DOHH2 (cell line): Measurements from ENCODE around the gene MRPL36.
"Not testable (repeated sequence)": the region's sequence is repeated elsewhere in the genome, so short reads cannot be mapped to it uniquely, and the experiment has no call there.

ENCODE experiments used
- H3F3A ChIP-seq: fragments of 200-600 bp; sonication (generic), shearing (Covaris generic); 2 replicates; pipeline ENCODE4 v1.6.0; 2016; ENCODE audit warnings: antibody characterized with exemption, mild to moderate bottlenecking; ENCODE audit not compliant: control insufficient read depth, insufficient read depth
- H3K27ac ChIP-seq: fragments of 200-600 bp; sonication (generic); 2 replicates; pipeline ENCODE4 v1.5.1; 2014; ENCODE audit warnings: low read depth, mild to moderate bottlenecking, low read length, moderate library complexity
- H3K27me3 ChIP-seq: fragments of 200-600 bp; sonication (generic); 2 replicates; pipeline ENCODE4 v1.6.1; 2014; ENCODE audit warnings: mild to moderate bottlenecking, low read length, mixed read lengths; ENCODE audit not compliant: control insufficient read depth
- H3K36me3 ChIP-seq: fragments of 200-600 bp; sonication (generic); 2 replicates; pipeline ENCODE4 v1.6.1; 2014; ENCODE audit warnings: mild to moderate bottlenecking, low read length, moderate library complexity, mixed read lengths; ENCODE audit not compliant: control insufficient read depth
- H3K4me1 ChIP-seq: fragments of 200-600 bp; sonication (generic); 2 replicates; pipeline ENCODE4 v1.6.1; 2014; ENCODE audit warnings: mild to moderate bottlenecking, low read length, mixed read lengths; ENCODE audit not compliant: control insufficient read depth
- H3K4me2 ChIP-seq: fragments of 200-600 bp; sonication (generic); 2 replicates; pipeline ENCODE4 v1.6.0; 2014; ENCODE audit warnings: mild to moderate bottlenecking, low read length, moderate library complexity
- H3K4me3 ChIP-seq: fragments of 200-600 bp; sonication (generic); 2 replicates; pipeline ENCODE4 v1.5.1; 2014; ENCODE audit warnings: mild to moderate bottlenecking, low read length, mixed read lengths
- H3K79me2 ChIP-seq: fragments of 200-600 bp; sonication (generic); 2 replicates; pipeline ENCODE4 v1.6.1; 2014; ENCODE audit warnings: mild to moderate bottlenecking, low read length, mixed read lengths; ENCODE audit not compliant: control insufficient read depth
- H3K9me2 ChIP-seq: fragments of 200-600 bp; sonication (generic); replicated peaks from 2 replicates; pipeline ENCODE4 v1.6.1; 2014; ENCODE audit warnings: mild to moderate bottlenecking, low read length, mixed read lengths; ENCODE audit not compliant: control insufficient read depth
- H3K9me3 ChIP-seq: fragments of 200-600 bp; sonication (generic); 2 replicates; pipeline ENCODE4 v1.6.1; 2014; ENCODE audit warnings: antibody characterized with exemption, low read length, mixed read lengths; ENCODE audit not compliant: control insufficient read depth, insufficient read depth
- H4K20me1 ChIP-seq: fragments of 200-600 bp; sonication (generic); 2 replicates; pipeline ENCODE4 v1.6.0; 2014; ENCODE audit warnings: low read depth, mild to moderate bottlenecking, antibody characterized with exemption, low read length, moderate library complexity; ENCODE audit not compliant: control insufficient read depth, insufficient read depth
- CTCF ChIP-seq: fragments of 200-600 bp; sonication (generic); IDR thresholded peaks from one replicate; pipeline ENCODE4 v1.5.1; 2014; ENCODE audit warnings: antibody characterized with exemption, mild to moderate bottlenecking, low read depth, low read length; ENCODE audit not compliant: poor library complexity, severe bottlenecking
- EZH2phosphoT487 ChIP-seq: fragments of 200-600 bp; sonication (generic); IDR thresholded peaks from 2 replicates; pipeline ENCODE4 v1.6.1; 2017; ENCODE audit warnings: borderline replicate concordance, mild to moderate bottlenecking, antibody characterized with exemption, low read length, moderate library complexity, mixed read lengths

Gene MRPL36

GRCh38 chr5:1817261-1818043, 17.8 kb upstream of the MRPL36 start:
- Histone ChIP-seq H3K4me2 (no peak overlapping the region), H3K27me3 (no peaks in the 10 kb centered on the region), H4K20me1 (no peaks in the 10 kb centered on the region), H3K79me2 (peaks cover 8% of the 10 kb centered on the region), H3K4me1 (peaks cover 21% of the 10 kb centered on the region), H3K27ac (no peak overlapping the region), H3K9me2 (no peaks in the 10 kb centered on the region), H3K36me3 (peaks cover 95% of the 10 kb centered on the region), H3K4me3 (no peak overlapping the region), H3F3A (no peaks in the 10 kb centered on the region), H3K9me3 (no peaks in the 10 kb centered on the region)
- TF ChIP-seq EZH2phosphoT487: no peak
- TF ChIP-seq CTCF: no peak

- H4K20me1 ChIP-seq, H3K9me2 ChIP-seq, H3K27me3 ChIP-seq, H3K4me2 ChIP-seq, H3F3A ChIP-seq, H3K27ac ChIP-seq, H3K9me3 ChIP-seq, H3K4me3 ChIP-seq: not testable (repeated sequence)
- peaks cover 97% of the 10 kb centered on the region for H3K36me3 ChIP-seq
- H3K4me1 ChIP-seq: peaks cover 21% of the 10 kb centered on the region
- peaks cover 17% of the 10 kb centered on the region for H3K79me2 ChIP-seq
Measured at GRCh38 chr5:1816495-1817089, 17.0 kb upstream of the MRPL36 start.

GRCh38 chr5:1815881-1816292, 16.2 kb upstream of the MRPL36 start:
- H3K27me3 ChIP-seq: no peaks in the 10 kb centered on the region
- H3F3A ChIP-seq: no peaks in the 10 kb centered on the region
- H3K4me2 ChIP-seq: no peak overlapping the region
- peaks cover 22% of the 10 kb centered on the region for H3K79me2 ChIP-seq
- H3K9me3 ChIP-seq: no peaks in the 10 kb centered on the region
- H3K4me1 ChIP-seq: peaks cover 21% of the 10 kb centered on the region
- no peaks in the 10 kb centered on the region for H4K20me1 ChIP-seq
- peaks cover 98% of the 10 kb centered on the region for H3K36me3 ChIP-seq
- TF ChIP-seq EZH2phosphoT487 (no peak), CTCF (no peak)
- no peak overlapping the region for H3K27ac ChIP-seq
- H3K9me2 ChIP-seq: no peaks in the 10 kb centered on the region
- H3K4me3 ChIP-seq: no peak overlapping the region

GRCh38 chr5:1815071-1815786, 15.6 kb upstream of the MRPL36 start:
- no peak overlapping the region for H3K4me2 ChIP-seq
- peaks cover 98% of the 10 kb centered on the region for H3K36me3 ChIP-seq
- H3K27ac ChIP-seq: no peak overlapping the region
- peaks cover 21% of the 10 kb centered on the region for H3K4me1 ChIP-seq
- no peaks in the 10 kb centered on the region for H3K9me2 ChIP-seq
- H3K9me3 ChIP-seq: no peaks in the 10 kb centered on the region
- H3F3A ChIP-seq: no peaks in the 10 kb centered on the region
- H3K79me2 ChIP-seq: peaks cover 28% of the 10 kb centered on the region
- no peak overlapping the region for H3K4me3 ChIP-seq
- H3K27me3 ChIP-seq: no peaks in the 10 kb centered on the region
- TF ChIP-seq EZH2phosphoT487: no peak
- TF ChIP-seq CTCF: no peak
- no peaks in the 10 kb centered on the region for H4K20me1 ChIP-seq
